Thymus (tissue), 11 donors: Measurements from ENCODE around the gene PEDS1. TPM values are rescaled to one million over a fixed set of nuclear protein-coding genes. Genes with fewer than 3 reads are reported as not detected.
"Not testable (repeated sequence)": the region's sequence is repeated elsewhere in the genome, so short reads cannot be mapped to it uniquely, and the experiment has no call there.

Experiments used
- DNase-seq, 9 donors: peaks; one replicate each; pipeline ENCODE4 v3.0.0-alpha.2; 2013; ENCODE audit warnings: low spot score in 9 of 9, low read depth in 6 of 9, missing footprints in 1 of 9
- H3K27ac ChIP-seq, 2 donors: one replicate each; pipeline ENCODE4 v1.5.1; 2013; ENCODE audit warnings: control low read depth in 1 of 2, low read depth in 1 of 2, low read length in 1 of 2, mild to moderate bottlenecking in 1 of 2, moderate library complexity in 1 of 2
- H3K27me3 ChIP-seq, 2 donors: one replicate each; pipeline ENCODE4 v1.5.1; 2013; ENCODE audit warnings: low read length in 1 of 2; ENCODE audit not compliant: control insufficient read depth in 2 of 2, insufficient read depth in 1 of 2
- H3K36me3 ChIP-seq, 2 donors: one replicate each; pipeline ENCODE4 v1.5.1; 2013; ENCODE audit warnings: low read length in 1 of 2, mild to moderate bottlenecking in 1 of 2, moderate library complexity in 1 of 2; ENCODE audit not compliant: control insufficient read depth in 2 of 2, insufficient read depth in 2 of 2
- H3K4me1 ChIP-seq, 2 donors: one replicate each; pipeline ENCODE4 v1.5.1; 2013; ENCODE audit warnings: low read length in 2 of 2; ENCODE audit not compliant: control insufficient read depth in 2 of 2, insufficient read depth in 2 of 2
- H3K4me3 ChIP-seq, 2 donors: one replicate each; pipeline ENCODE4 v1.5.1; 2013; ENCODE audit warnings: low read length in 2 of 2, control low read depth in 1 of 2, mild to moderate bottlenecking in 1 of 2
- H3K9me3 ChIP-seq, 2 donors: one replicate each; pipeline ENCODE4 v1.5.1; 2013; ENCODE audit warnings: low read length in 1 of 2, mild to moderate bottlenecking in 1 of 2; ENCODE audit not compliant: control insufficient read depth in 2 of 2, insufficient read depth in 1 of 2
- WGBS: extraction: QIAGEN DNeasy Blood & Tissue Kit; methylation state at CpG from one replicate; pipeline ENCODE4 v1.1.7; 2013; 5-methylcytosine and 5-hydroxymethylcytosine counted together
- polyA plus RNA-seq: library from polyadenylated mRNA; stranded (reverse); fragments of 200-250 nt; gene quantifications from one replicate; pipeline ENCODE4 v1.2.3, GENCODE V29; 2013
- total RNA-seq: library from RNA; stranded (reverse); fragments of 120-200 nt; gene quantifications from one replicate; pipeline ENCODE4 v1.2.4, GENCODE V29; 2013
- donor health status: healthy.

The PEDS1 gene
- total and polyA plus RNA-seq, 2 donors: 18.2 to 26.5 TPM

GRCh38 chr20:50187403-50188051, 34.0 kb upstream of the PEDS1 start:
- H3K4me1 ChIP-seq: peaks cover 0 to 5% of the 10 kb centered on the region in 2 donors
- H3K27ac ChIP-seq: peak overlapping the region in 1 of 2 donors; percentile 31
- no peaks in the 10 kb centered on the region for H3K36me3 ChIP-seq
- H3K27me3 ChIP-seq: peaks cover 0 to 2% of the 10 kb centered on the region in 2 donors
- H3K9me3 ChIP-seq: no peaks in the 10 kb centered on the region
- DNase-seq: no peak
- WGBS: 93% methylated on average over 12 of the region's 12 CpGs
- no peak overlapping the region for H3K4me3 ChIP-seq

GRCh38 chr20:50186987-50187402, 33.5 kb upstream of the PEDS1 start:
- H3K27me3 ChIP-seq: peaks cover 0 to 2% of the 10 kb centered on the region in 2 donors
- H3K9me3 ChIP-seq: no peaks in the 10 kb centered on the region
- no peak for DNase-seq
- H3K4me3 ChIP-seq: no peak overlapping the region
- H3K27ac ChIP-seq: peak overlapping the region in 1 of 2 donors; percentile 31
- H3K36me3 ChIP-seq: no peaks in the 10 kb centered on the region
- H3K4me1 ChIP-seq: peaks cover 0 to 2% of the 10 kb centered on the region in 2 donors
- 83% methylated on average over 8 of the region's 8 CpGs for WGBS

GRCh38 chr20:50186151-50186885, 32.8 kb upstream of the PEDS1 start:
- no peak overlapping the region for H3K27ac ChIP-seq

GRCh38 chr20:50185426-50185825, 31.9 kb upstream of the PEDS1 start:
- DNase-seq: no peak
- no peak overlapping the region for H3K4me3 ChIP-seq
- 98% methylated on average over 5 of the region's 5 CpGs for WGBS
- peaks cover 0 to 2% of the 10 kb centered on the region in 2 donors for H3K4me1 ChIP-seq
- H3K27ac ChIP-seq: no peak overlapping the region
- H3K9me3 ChIP-seq: no peaks in the 10 kb centered on the region
- H3K27me3 ChIP-seq: peaks cover 0 to 2% of the 10 kb centered on the region in 2 donors
- no peaks in the 10 kb centered on the region for H3K36me3 ChIP-seq

More at GRCh38 chr20:50186151-50186885, 32.8 kb upstream of the PEDS1 start:
- 26% methylated on average over 16 of the region's 16 CpGs for WGBS
- H3K9me3 ChIP-seq: no peaks in the 10 kb centered on the region
- peaks cover 0 to 2% of the 10 kb centered on the region in 2 donors for H3K4me1 ChIP-seq
- peaks cover 0 to 2% of the 10 kb centered on the region in 2 donors for H3K27me3 ChIP-seq
- H3K4me3 ChIP-seq: no peak overlapping the region
- peak in 6 of 9 donors; percentile 49 to 85 (median 74) for DNase-seq
- H3K36me3 ChIP-seq: no peaks in the 10 kb centered on the region

- H3K4me3 ChIP-seq: no peak overlapping the region
- no peaks in the 10 kb centered on the region for H3K9me3 ChIP-seq
- H3K27ac ChIP-seq: no peak overlapping the region
- WGBS: 94% methylated on average over 2 of the region's 2 CpGs
- no peak for DNase-seq
- H3K27me3 ChIP-seq: peaks cover 0 to 2% of the 10 kb centered on the region in 2 donors
- H3K36me3 ChIP-seq: no peaks in the 10 kb centered on the region
- no peaks in the 10 kb centered on the region for H3K4me1 ChIP-seq
These were observed 28.8 kb upstream of the PEDS1 start for GRCh38 chr20:50182346-50182745.

- DNase-seq: no peak
- no peaks in the 10 kb centered on the region for H3K4me1 ChIP-seq
- H3K9me3 ChIP-seq: no peaks in the 10 kb centered on the region
- H3K27me3 ChIP-seq: peaks cover 0 to 2% of the 10 kb centered on the region in 2 donors
- no peak overlapping the region for H3K4me3 ChIP-seq
- 98% methylated on average over 10 of the region's 10 CpGs for WGBS
- H3K27ac ChIP-seq: no peak overlapping the region
- no peaks in the 10 kb centered on the region for H3K36me3 ChIP-seq
These were observed 27.8 kb upstream of the PEDS1 start for GRCh38 chr20:50181344-50181743.

- 85% methylated on average over 9 of the region's 9 CpGs for WGBS
- not testable (repeated sequence) for H3K36me3 ChIP-seq, H3K27me3 ChIP-seq, H3K4me3 ChIP-seq, H3K27ac ChIP-seq, H3K9me3 ChIP-seq, DNase-seq, H3K4me1 ChIP-seq
These were observed 25.1 kb upstream of the PEDS1 start for GRCh38 chr20:50178672-50179071.

- H3K4me1 ChIP-seq: peaks cover 0 to 7% of the 10 kb centered on the region in 2 donors
- H3K36me3 ChIP-seq: no peaks in the 10 kb centered on the region
- no peak overlapping the region for H3K27ac ChIP-seq
- no peak for DNase-seq
- no peaks in the 10 kb centered on the region for H3K9me3 ChIP-seq
- peaks cover 0 to 19% of the 10 kb centered on the region in 2 donors for H3K27me3 ChIP-seq
- 98% methylated on average over 18 of the region's 18 CpGs for WGBS
- no peak overlapping the region for H3K4me3 ChIP-seq
These were observed 22.7 kb upstream of the PEDS1 start for GRCh38 chr20:50175938-50176933.
